ENCODE results near the gene HIVEP1. TPM values are rescaled to one million over a fixed set of nuclear protein-coding genes. Genes with fewer than 3 reads are reported as not detected.

Gene HIVEP1
- total RNA-seq, result 10 to 100 TPM; 27.2 to 33.3 TPM
- long read RNA-seq, partial matches to known transcripts, result 2 of 7 reads
- long read RNA-seq, other reads (novel, unspliced or antisense), result 4 of 7 reads

- DNase-seq, result no peak
- no peak for ATAC-seq
- intact Hi-C loops (cut with DNase I, micrococcal nuclease), result loop anchor here in 1 of 2 donors (5.0 kb wide), 1 partner anchor 240 kb away; no protein-coding TSS in a partner anchor
Observed at GRCh38 chr6:12012038-12012557, at the start of gene HIVEP1. Gene HIVEP1 (plus strand): TSS chr6:12012312. CDS start chr6:12015629, 3,317 bp downstream.

DNA sequence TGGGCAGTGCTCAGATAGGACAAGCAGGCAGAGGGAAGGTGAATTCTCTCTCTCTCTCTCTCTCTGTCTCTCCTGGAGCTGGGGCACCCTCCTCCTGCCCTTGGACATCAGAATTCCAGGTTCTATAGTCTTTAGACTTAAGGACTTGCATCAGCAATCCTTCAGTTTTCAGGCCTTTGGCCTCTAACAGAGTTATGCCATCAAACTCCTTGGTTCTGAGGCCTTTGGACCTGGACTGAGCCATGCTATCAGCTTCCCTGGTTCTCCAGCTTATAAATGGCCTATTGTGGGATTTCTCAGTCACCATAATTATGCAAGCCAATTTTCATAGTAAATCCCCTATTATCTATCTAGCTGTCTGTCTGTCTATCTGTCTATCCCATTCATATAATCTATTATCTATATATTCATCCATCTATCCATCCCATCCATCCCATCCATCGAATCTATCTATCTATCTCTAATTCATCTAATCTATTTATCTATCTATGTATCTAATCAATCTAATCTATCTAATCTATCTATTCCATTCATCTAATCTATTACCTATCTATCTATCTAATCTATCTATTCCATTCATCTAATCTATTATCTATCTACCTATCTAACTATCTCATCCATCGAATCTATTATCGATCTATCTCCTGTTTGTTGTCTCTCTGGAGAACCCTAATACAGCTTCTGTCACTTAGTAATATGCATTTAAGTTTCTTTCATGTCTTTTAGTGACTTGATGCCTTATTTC is 48.2 kb upstream of the HIVEP1 start:
- DNase-seq (no peak), ATAC-seq (no peak)
- intact Hi-C loops (cut with DNase I, micrococcal nuclease), result no loop called here

- intact Hi-C loops (cut with DNase I, micrococcal nuclease), result no loop called here
- DNase-seq (no peak), ATAC-seq (no peak)
Observed at GRCh38 chr6:11964729-11965335, 47.3 kb upstream of the HIVEP1 start.

GRCh38 chr6:11965499-11965898 is 46.6 kb upstream of the HIVEP1 start:
- intact Hi-C loops (cut with DNase I, micrococcal nuclease), result no loop called here
- ATAC-seq (no peak), DNase-seq (no peak)

DNA sequence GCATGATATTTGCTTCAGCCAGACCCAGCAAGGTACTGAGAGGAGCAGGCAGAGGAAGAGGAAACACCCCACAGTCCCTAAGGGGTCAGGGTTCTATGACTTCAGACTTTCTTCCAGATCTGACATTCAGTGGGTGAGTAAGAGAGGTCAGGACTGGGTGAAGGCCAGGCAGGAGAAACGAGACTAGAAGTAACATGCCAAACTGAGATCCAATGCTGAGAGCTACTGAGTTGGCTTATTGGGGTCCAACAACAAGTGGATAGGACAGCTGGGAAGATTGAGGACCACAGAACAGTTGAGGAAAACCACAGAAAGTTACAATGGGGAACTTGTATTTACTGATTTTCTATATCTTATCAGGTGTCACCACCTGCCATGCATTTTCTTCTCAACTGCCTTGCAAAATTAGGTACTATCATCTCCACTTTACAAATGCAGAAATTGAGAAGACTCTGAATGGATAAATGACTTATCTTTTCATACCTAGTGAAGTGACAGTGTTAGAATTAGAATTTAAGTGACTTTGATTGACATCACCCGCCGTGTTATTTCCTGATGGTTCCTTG is 43.8 kb upstream of the HIVEP1 start:
- ATAC-seq, result no peak
- no peak for DNase-seq
- intact Hi-C loops (cut with DNase I, micrococcal nuclease), result no loop called here

DNA sequence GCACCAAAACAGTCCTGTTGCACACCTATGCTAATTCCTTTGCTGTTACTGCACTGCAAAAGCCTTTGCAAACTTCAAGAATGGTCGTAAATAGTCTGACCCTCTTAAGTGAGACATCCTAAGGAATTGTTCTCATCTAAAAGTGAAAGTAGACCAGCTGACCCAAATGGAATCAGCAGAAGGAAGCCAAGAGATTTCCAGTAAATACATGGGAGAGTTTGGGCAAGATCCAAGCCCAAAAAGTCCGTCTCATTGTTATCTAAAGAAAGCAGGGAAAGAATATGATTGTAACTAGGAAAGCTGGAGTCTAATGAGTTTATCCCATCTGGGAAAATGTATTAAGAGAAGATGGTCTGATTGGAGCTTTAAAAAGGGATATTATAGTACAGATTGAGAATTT is 43.0 kb upstream of the HIVEP1 start:
- no peak for DNase-seq
- intact Hi-C loops (cut with DNase I, micrococcal nuclease), result no loop called here
- no peak for ATAC-seq

DNA sequence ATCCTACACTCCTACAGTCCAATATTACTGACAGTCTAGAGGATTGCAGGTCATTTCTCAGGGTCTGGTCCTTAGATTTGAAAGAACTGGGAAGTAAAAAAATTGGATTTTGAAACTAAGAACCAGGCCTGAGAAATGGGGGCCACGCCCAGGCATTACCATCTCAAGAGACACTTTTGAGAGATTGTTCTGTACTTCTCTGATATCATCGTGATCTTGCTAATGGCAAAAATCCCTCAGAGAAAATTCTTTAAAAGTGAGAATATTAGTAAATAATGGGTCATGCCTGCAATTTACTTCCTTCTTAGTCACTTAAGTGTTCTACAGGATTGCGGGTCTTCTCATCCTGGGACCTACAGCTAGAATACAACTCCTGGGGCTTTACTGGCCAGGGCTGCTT is 42.0 kb upstream of the HIVEP1 start:
- DNase-seq (no peak), ATAC-seq (no peak)
- intact Hi-C loops (cut with DNase I, micrococcal nuclease), result no loop called here

DNA sequence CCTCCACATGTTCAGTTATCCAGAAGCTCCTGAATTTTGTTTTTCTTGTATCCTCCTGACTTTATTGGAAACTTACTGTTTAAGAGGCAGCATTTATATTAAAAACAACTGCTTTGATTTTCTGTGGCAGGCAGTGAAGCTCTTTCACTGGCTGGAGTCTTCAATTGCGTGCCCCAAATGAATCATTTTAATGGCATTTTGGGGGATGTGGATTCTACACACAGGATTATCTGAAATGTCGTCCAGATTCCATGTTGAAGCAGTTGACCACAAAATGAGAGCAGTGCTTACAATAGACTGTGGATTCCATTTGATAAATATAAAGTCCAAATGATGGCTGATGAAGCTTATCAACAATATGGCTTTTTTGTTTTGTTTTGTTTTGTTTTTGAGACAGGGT is 41.0 kb upstream of the HIVEP1 start:
- ATAC-seq, result no peak
- intact Hi-C loops (cut with DNase I, micrococcal nuclease), result no loop called here
- no peak for DNase-seq

DNA sequence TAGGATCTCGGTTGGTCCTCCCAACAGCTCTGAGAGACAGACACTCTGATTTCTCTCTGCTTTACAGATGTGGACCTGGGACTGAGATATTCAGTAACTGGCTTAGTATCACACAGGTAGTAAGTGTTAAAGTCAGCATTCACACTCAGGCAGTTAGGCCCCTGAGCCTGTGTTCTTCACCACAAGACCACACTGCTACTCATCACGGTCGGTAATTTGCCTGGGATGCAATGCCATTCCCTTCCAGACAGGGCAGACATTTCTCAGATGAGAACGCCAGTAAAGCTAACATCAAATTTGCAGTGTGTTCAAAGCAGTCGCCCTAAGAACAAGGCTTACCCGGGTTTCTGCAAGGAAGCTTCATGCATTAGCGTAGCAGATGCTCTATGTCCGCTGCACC is 39.8 kb upstream of the HIVEP1 start:
- ATAC-seq (no peak), DNase-seq (no peak)
- intact Hi-C loops (cut with DNase I, micrococcal nuclease), result no loop called here

- intact Hi-C loops (cut with DNase I, micrococcal nuclease), result no loop called here
- no peak for DNase-seq
- ATAC-seq, result no peak
Observed at GRCh38 chr6:11972806-11973205, 39.3 kb upstream of the HIVEP1 start.

- no peak for ATAC-seq
- intact Hi-C loops (cut with DNase I, micrococcal nuclease), result no loop called here
- DNase-seq, result no peak
Observed at GRCh38 chr6:11973238-11973637, 38.9 kb upstream of the HIVEP1 start.

DNA sequence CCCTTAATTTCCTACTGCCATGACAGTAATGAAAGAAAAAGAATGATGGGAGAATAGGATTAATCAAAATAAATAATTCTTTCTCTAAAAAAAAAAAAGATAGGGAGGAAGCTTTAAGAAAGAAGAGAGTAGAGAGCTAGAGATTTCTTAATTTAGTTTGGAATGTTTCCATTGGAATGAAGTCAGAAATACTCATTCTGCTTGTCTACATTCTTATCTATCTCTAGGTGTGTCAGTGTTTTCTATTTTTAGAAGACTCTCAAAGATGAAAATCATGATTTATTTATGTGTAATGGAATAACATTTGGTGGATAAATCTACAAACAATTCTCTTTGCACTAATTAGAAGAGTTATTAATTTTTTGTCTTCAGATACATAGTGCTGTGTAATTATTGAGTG is 38.0 kb upstream of the HIVEP1 start:
- intact Hi-C loops (cut with DNase I, micrococcal nuclease), result no loop called here
- ATAC-seq (no peak), DNase-seq (no peak)

GRCh38 chr6:11975353-11975977 is 36.6 kb upstream of the HIVEP1 start:
- peak; percentile 26 to 55 for DNase-seq
- intact Hi-C loops (cut with DNase I, micrococcal nuclease), result no loop called here
- peak; percentile 40 for ATAC-seq

DNA sequence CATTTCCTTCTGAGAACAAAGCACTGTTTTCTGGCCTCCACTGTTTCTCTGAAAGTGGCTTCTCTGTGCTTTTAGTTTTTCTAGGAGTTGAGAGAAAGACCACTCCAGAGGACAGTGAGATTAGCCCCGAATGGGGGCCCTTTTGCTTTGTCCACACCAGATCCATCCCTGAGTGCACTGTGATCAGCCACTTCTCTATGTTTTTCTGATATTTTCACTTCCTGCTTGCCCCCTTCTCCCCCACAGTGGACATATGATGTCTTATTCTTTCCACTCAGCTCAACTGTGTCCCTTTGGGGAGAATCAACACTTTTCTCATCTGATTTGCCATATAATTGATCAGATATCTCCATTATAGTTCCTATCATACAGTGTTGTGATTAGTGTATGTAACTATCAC is 35.6 kb upstream of the HIVEP1 start:
- intact Hi-C loops (cut with DNase I, micrococcal nuclease), result no loop called here
- ATAC-seq (no peak), DNase-seq (no peak)

GRCh38 chr6:11977193-11977592 is 34.9 kb upstream of the HIVEP1 start:
- ATAC-seq (peak; percentile 34), DNase-seq (no peak)
- intact Hi-C loops (cut with DNase I, micrococcal nuclease), result no loop called here

GRCh38 chr6:11977738-11978137 is 34.4 kb upstream of the HIVEP1 start:
- ATAC-seq, result no peak
- intact Hi-C loops (cut with DNase I, micrococcal nuclease), result no loop called here

GRCh38 chr6:11978169-11978987 is 33.7 kb upstream of the HIVEP1 start:
- intact Hi-C loops (cut with DNase I, micrococcal nuclease), result no loop called here
- ATAC-seq (peak; percentile 78), DNase-seq (no peak)

More at GRCh38 chr6:11977738-11978137, 34.4 kb upstream of the HIVEP1 start:
- DNase-seq, result no peak

GRCh38 chr6:11979866-11980265 is 32.2 kb upstream of the HIVEP1 start:
- no peak for ATAC-seq
- no peak for DNase-seq
- intact Hi-C loops (cut with DNase I, micrococcal nuclease), result no loop called here

DNA sequence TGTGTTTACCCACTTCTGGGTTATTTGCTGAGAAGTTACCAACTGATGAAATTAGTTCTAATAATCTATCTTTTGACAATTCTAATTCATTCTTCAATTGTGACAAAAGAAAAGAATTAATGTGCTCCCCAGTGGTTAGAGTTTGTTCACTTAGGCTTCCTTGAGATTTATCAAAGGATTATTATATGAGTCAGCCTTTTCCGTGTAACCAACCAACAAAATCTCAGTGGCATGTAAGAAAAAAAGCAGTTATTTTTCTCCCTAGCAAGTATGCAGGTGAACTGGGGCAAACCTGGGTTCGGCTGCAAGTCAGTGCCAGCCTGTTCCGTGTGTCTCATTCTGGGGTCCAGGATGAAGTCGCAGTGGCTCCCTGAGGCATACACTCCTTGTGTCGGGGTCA is 28.8 kb upstream of the HIVEP1 start:
- intact Hi-C loops (cut with DNase I, micrococcal nuclease), result no loop called here
- ATAC-seq (no peak), DNase-seq (no peak)

Measured in left colon (tissue), 2 donors.